Measurements from ENCODE around the gene DCHS1.

- TF ChIP-seq POLR2A (IDR thresholded peaks at IDR 0.05) (no peak), CTCF (IDR thresholded peaks at IDR 0.05 in 8 of 11, conservative IDR thresholded peaks at IDR 0.05 in 3 of 11) (no peak)
Measured at GRCh38 chr11:6586434-6587359, 68.9 kb downstream of the DCHS1 start.

Data from spleen (tissue), 7 donors.